ENCODE data around the gene DDIAS. TPM values are rescaled to one million over a fixed set of nuclear protein-coding genes. Genes with fewer than 3 reads are reported as not detected.

DDIAS gene
- total and polyA plus RNA-seq, 4 donors: 0.71 to 2.8 (median 1.4) TPM

GRCh38 chr11:82855616-82856015, 45.9 kb upstream of the DDIAS start:
- Histone ChIP-seq H3K27me3 (ENCODE audit: control insufficient read depth in 3 of 3, insufficient read depth in 3 of 3, low read length in 2 of 3) (no peaks in the 10 kb centered on the region), H3K4me3 (no peak overlapping the region), H3K36me3 (ENCODE audit: control insufficient read depth in 4 of 4, insufficient read depth in 4 of 4, low read length in 4 of 4) (peaks cover 0 to 3% (median 2%) of the 10 kb centered on the region in 4 donors), H3K9me3 (ENCODE audit: control insufficient read depth in 4 of 4, insufficient read depth in 3 of 4, low read length in 3 of 4) (no peaks in the 10 kb centered on the region), H3K4me1 (ENCODE audit: control insufficient read depth in 5 of 5, insufficient read depth in 5 of 5, low read length in 5 of 5) (peaks cover 0 to 6% (median 3%) of the 10 kb centered on the region in 5 donors), H3K27ac (ENCODE audit: low read depth in 1 of 2, low read length in 1 of 2) (no peak overlapping the region), H3K9ac (ENCODE audit: insufficient read depth in 1 of 2, low read length in 2 of 2) (no peak overlapping the region)
- no peak for ATAC-seq (ENCODE audit: insufficient read depth, low FRiP score)
- no peak for DNase-seq
- TF ChIP-seq, protein P1, sequence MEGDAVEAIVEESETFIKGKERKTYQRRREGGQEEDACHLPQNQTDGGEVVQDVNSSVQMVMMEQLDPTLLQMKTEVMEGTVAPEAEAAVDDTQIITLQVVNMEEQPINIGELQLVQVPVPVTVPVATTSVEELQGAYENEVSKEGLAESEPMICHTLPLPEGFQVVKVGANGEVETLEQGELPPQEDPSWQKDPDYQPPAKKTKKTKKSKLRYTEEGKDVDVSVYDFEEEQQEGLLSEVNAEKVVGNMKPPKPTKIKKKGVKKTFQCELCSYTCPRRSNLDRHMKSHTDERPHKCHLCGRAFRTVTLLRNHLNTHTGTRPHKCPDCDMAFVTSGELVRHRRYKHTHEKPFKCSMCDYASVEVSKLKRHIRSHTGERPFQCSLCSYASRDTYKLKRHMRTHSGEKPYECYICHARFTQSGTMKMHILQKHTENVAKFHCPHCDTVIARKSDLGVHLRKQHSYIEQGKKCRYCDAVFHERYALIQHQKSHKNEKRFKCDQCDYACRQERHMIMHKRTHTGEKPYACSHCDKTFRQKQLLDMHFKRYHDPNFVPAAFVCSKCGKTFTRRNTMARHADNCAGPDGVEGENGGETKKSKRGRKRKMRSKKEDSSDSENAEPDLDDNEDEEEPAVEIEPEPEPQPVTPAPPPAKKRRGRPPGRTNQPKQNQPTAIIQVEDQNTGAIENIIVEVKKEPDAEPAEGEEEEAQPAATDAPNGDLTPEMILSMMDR (IDR thresholded peaks at IDR 0.05; ENCODE audit: control extremely low read depth, extremely low read depth): no peak
- 97 to 98% methylated on average over 2 of the region's 2 CpGs for WGBS, 2 donors

GRCh38 chr11:82857145-82857544, 44.4 kb upstream of the DDIAS start:
- Histone ChIP-seq H3K9me3 (ENCODE audit: control insufficient read depth in 4 of 4, insufficient read depth in 3 of 4, low read length in 3 of 4) (no peaks in the 10 kb centered on the region), H3K27me3 (ENCODE audit: control insufficient read depth in 3 of 3, insufficient read depth in 3 of 3, low read length in 2 of 3) (no peaks in the 10 kb centered on the region), H3K4me3 (no peak overlapping the region), H3K4me1 (ENCODE audit: control insufficient read depth in 5 of 5, insufficient read depth in 5 of 5, low read length in 5 of 5) (peaks cover 0 to 6% (median 3%) of the 10 kb centered on the region in 5 donors), H3K9ac (ENCODE audit: insufficient read depth in 1 of 2, low read length in 2 of 2) (no peak overlapping the region), H3K36me3 (ENCODE audit: control insufficient read depth in 4 of 4, insufficient read depth in 4 of 4, low read length in 4 of 4) (peaks cover 0 to 3% (median 1%) of the 10 kb centered on the region in 4 donors), H3K27ac (ENCODE audit: low read depth in 1 of 2, low read length in 1 of 2) (no peak overlapping the region)
- no peak for DNase-seq
- TF ChIP-seq, protein P1 (IDR thresholded peaks at IDR 0.05; ENCODE audit: control extremely low read depth, extremely low read depth): no peak
- WGBS, 2 donors: 93 to 98% methylated on average over 2 of the region's 2 CpGs
- no peak for ATAC-seq (ENCODE audit: insufficient read depth, low FRiP score)

DNA sequence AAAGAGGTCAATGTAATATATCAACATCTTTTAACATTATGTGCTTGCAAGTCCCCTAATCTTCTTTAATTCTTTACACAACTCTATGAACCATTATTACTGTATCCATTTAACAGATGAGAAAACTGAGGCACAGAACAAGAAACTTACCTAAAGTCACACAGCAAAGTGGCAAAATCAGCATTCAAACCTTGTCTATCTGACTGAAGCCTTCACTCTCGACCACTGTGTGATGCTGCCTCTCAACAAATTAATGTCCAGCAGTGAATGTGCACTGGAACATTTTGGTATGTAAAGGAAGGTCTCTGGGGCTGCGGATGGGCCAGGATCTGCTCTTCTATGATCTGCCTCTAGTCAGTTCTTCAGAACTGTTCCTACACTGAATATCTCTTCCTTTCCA, 43.4 kb upstream of the DDIAS start:
- no peak overlapping the region for H3K27ac ChIP-seq (ENCODE audit: low read depth in 1 of 2, low read length in 1 of 2)
- no peak for DNase-seq
- WGBS, 2 donors: 86% methylated on average over 2 of the region's 2 CpGs

More for the DNA sequence above, 43.4 kb upstream of the DDIAS start:
- peaks cover 0 to 3% (median 1%) of the 10 kb centered on the region in 4 donors for H3K36me3 ChIP-seq (ENCODE audit: control insufficient read depth in 4 of 4, insufficient read depth in 4 of 4, low read length in 4 of 4)
- TF ChIP-seq, protein P1 (IDR thresholded peaks at IDR 0.05; ENCODE audit: control extremely low read depth, extremely low read depth): no peak
- H3K4me3 ChIP-seq: no peak overlapping the region
- peaks cover 0 to 6% (median 3%) of the 10 kb centered on the region in 5 donors for H3K4me1 ChIP-seq (ENCODE audit: control insufficient read depth in 5 of 5, insufficient read depth in 5 of 5, low read length in 5 of 5)
- ATAC-seq (ENCODE audit: insufficient read depth, low FRiP score): no peak
- H3K27me3 ChIP-seq (ENCODE audit: control insufficient read depth in 3 of 3, insufficient read depth in 3 of 3, low read length in 2 of 3): no peaks in the 10 kb centered on the region
- no peak overlapping the region for H3K9ac ChIP-seq (ENCODE audit: insufficient read depth in 1 of 2, low read length in 2 of 2)
- H3K9me3 ChIP-seq (ENCODE audit: control insufficient read depth in 4 of 4, insufficient read depth in 3 of 4, low read length in 3 of 4): no peaks in the 10 kb centered on the region

Measured in lung (tissue), 12 donors.